ENCODE measurements around the gene PLA2G2C.

PLA2G2C gene

DNA sequence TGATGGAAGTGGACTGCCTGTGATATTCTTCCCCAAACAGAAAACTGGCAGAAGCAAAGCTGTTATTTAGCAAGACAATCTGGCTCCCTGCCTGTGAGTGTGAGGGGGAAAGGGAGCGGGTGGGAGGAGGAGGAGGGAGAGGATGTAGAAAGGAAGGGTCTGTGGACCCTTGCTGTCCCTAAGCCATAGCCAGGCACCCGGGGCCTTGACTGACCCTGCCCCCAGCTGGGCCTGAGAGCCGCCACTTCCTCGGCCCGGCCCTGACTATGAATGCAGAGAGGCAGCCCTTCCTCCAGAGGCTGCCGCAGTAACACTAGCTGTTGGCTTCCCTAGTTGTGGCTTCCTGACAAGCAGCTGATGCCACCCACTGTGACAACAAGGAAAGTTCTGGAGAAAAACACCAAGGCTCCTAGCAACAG, 33.3 kb downstream of the PLA2G2C start:
- H3K4me3 ChIP-seq (ENCODE audit: low read depth, low read length), result no peak overlapping the region
- TF ChIP-seq, protein P1, sequence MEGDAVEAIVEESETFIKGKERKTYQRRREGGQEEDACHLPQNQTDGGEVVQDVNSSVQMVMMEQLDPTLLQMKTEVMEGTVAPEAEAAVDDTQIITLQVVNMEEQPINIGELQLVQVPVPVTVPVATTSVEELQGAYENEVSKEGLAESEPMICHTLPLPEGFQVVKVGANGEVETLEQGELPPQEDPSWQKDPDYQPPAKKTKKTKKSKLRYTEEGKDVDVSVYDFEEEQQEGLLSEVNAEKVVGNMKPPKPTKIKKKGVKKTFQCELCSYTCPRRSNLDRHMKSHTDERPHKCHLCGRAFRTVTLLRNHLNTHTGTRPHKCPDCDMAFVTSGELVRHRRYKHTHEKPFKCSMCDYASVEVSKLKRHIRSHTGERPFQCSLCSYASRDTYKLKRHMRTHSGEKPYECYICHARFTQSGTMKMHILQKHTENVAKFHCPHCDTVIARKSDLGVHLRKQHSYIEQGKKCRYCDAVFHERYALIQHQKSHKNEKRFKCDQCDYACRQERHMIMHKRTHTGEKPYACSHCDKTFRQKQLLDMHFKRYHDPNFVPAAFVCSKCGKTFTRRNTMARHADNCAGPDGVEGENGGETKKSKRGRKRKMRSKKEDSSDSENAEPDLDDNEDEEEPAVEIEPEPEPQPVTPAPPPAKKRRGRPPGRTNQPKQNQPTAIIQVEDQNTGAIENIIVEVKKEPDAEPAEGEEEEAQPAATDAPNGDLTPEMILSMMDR (IDR thresholded peaks at IDR 0.05; ENCODE audit: borderline replicate concordance, insufficient read depth, low read depth, low read length), result no peak

DNA sequence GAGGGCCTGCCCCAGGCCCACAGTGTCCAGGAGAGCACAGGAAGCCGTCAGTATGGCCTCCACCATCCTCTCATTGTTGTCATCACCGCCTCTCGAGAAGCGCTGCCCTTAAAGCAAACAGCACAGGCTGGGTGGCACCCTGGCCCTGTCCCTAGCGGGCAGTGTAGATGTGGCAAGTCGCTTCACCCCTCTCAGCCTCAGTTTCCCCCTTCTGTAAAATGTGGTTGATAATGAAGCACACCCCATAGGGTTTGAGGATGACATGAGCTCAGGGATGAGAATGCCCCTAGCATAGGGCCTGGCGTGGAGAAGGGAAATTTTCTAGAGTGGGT, 33.8 kb downstream of the PLA2G2C start:
- TF ChIP-seq, protein P1 (IDR thresholded peaks at IDR 0.05; ENCODE audit: borderline replicate concordance, insufficient read depth, low read depth, low read length), result no peak

DNA sequence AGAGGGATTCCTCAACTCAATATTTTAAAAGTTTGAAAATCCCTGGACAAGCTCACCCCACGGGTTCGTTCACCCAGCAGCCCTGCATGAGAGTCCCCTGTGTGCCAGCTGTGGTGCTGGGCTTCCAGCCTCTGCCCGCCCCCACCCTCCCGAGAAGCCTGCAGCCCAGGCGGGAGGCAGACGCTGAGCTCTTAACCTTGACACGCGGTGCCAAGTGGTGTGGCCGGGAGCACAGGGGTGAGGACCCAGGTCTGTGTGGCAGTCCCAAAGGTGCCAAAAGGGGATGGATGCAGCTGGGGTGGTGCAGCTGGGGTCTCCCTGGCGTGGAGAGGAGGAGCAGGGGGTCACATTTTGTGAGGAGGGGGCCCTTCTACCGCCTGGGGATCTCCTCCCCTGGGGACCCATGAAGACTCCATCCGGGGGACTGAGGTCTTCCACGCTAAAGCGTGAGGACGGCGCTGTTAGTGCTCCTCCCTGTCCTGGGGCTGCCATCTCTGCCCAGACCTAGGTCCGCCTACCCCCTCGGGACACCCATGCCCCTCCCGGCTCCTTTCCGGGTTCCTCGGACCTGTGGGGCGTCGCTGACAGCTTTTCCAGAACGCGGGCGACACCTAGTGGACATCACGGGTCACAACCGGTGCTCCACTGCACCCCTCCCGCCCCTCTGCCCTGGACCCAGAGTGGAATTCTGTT, 34.3 kb downstream of the PLA2G2C start:
- peak overlapping the region; percentile 44 for H3K4me3 ChIP-seq (ENCODE audit: low read depth, low read length)
- TF ChIP-seq, protein P1 (IDR thresholded peaks at IDR 0.05; ENCODE audit: borderline replicate concordance, insufficient read depth, low read depth, low read length), result peak; percentile 92

More for the DNA sequence above, 33.8 kb downstream of the PLA2G2C start:
- no peak overlapping the region for H3K4me3 ChIP-seq (ENCODE audit: low read depth, low read length)

DNA sequence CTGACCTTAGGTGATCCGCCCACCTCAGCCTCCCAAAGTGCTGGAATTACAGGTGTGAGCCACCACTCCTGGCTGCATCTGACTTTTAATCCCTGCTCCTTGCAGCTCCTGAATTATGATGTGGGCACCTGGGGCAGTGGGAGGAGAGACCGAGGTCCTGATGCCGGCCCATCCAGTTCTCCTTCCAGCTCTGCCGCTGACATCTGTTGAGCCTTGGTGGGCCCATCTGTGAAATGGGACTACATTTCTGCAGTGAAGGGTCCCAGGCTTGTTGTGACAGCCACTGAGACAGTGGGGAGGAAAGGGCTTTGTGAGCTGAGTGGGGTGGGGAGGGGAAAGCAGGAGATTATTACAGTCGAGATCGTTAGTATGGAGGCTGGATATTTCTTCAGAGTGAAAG, 35.3 kb downstream of the PLA2G2C start:
- H3K4me3 ChIP-seq (ENCODE audit: low read depth, low read length), result no peak overlapping the region
- TF ChIP-seq, protein P1 (IDR thresholded peaks at IDR 0.05; ENCODE audit: borderline replicate concordance, insufficient read depth, low read depth, low read length), result no peak

DNA sequence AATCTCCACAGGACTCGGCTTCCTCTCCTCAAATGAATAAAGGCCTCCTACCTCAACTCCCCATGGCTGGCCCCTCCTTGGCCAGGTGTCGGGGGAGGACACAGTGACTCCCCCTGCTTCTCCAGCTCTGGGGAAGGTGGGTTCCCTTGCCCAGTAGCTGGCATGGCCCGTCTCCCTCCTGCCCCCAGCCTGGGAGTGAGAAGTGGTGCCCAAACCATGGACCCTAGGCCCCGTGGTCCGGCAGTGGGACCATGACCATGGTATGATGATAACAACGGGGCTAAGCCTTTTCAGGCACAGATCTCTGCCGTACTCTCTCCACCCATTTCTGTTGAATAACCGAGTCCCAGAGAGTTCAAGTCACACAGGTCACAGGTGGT, 36.0 kb downstream of the PLA2G2C start:
- no peak overlapping the region for H3K4me3 ChIP-seq (ENCODE audit: low read depth, low read length)
- TF ChIP-seq, protein P1 (IDR thresholded peaks at IDR 0.05; ENCODE audit: borderline replicate concordance, insufficient read depth, low read depth, low read length), result no peak

DNA sequence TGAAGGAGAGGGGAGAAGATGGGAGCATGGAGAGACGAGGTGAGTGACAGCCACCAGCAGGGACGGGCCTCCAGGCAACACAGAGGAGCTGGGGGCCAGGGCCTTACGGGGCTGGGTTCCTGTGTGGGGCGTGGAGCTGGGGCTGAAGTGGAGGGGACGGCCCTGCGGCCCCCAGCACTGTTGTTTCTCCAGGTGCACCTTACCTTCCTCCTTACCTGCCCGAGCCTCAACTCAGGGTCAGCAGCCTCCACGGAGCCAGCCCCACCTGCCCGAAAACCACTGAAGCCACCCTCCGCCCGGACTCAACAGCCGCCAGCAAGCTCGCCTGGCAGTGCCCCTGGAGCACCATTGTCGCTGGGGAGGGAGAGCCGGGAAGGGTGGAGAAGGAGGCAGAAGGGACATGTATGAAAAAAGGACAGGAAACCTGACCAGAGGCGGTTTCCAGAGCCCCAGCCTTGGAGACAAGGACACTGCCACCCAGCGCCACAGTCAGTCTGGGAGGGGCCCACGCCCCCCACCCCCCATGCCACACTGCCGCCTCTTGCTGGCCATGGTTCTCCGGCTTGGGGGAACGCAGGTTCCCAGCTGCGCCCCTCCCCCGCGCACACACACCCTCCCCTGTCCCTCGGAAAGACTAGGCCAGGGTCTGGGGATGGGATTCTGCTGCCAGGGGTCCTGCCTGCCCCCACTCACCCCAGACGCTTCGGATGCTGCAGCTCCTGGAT, 36.6 kb downstream of the PLA2G2C start:
- TF ChIP-seq, protein P1 (IDR thresholded peaks at IDR 0.05; ENCODE audit: borderline replicate concordance, insufficient read depth, low read depth, low read length), result no peak
- H3K4me3 ChIP-seq (ENCODE audit: low read depth, low read length), result no peak overlapping the region
